ENCODE results near the gene MPZL2.

MPZL2 gene

GRCh38 chr11:118240999-118241763, 22.9 kb downstream of the MPZL2 start:
- DNase-seq, result no peak

- no peak for DNase-seq
Observed at GRCh38 chr11:118239509-118240205, 24.4 kb downstream of the MPZL2 start.

- DNase-seq, result no peak
Observed at GRCh38 chr11:118238929-118239328, 25.2 kb downstream of the MPZL2 start.

GRCh38 chr11:118238421-118238820, 25.7 kb downstream of the MPZL2 start:
- no peak for DNase-seq

GRCh38 chr11:118236170-118236569, 27.9 kb downstream of the MPZL2 start:
- DNase-seq, result no peak

GRCh38 chr11:118234833-118235232, 29.3 kb downstream of the MPZL2 start:
- DNase-seq, result no peak

- DNase-seq, result no peak
Observed at GRCh38 chr11:118233850-118234249, 30.2 kb downstream of the MPZL2 start.

- no peak for DNase-seq
Observed at GRCh38 chr11:118233377-118233776, 30.7 kb downstream of the MPZL2 start.

- DNase-seq, result no peak
Observed at GRCh38 chr11:118232659-118233058, 31.4 kb downstream of the MPZL2 start.

GRCh38 chr11:118231461-118231860, 32.6 kb downstream of the MPZL2 start:
- no peak for DNase-seq

- no peak for DNase-seq
Observed at GRCh38 chr11:118230088-118230487, 34.0 kb downstream of the MPZL2 start.

- no peak for DNase-seq
Observed at GRCh38 chr11:118229274-118229847, 34.7 kb downstream of the MPZL2 start.

- DNase-seq, result no peak
Observed at GRCh38 chr11:118227865-118228785, 36.0 kb downstream of the MPZL2 start.

GRCh38 chr11:118226781-118227180, 37.3 kb downstream of the MPZL2 start:
- no peak for DNase-seq

- DNase-seq, result no peak
Observed at GRCh38 chr11:118226296-118226695, 37.8 kb downstream of the MPZL2 start.

- no peak for DNase-seq
Observed at GRCh38 chr11:118224511-118225188, 39.4 kb downstream of the MPZL2 start, which contains the start of gene JAML. Gene JAML (minus strand): TSS chr11:118225011. CDS start chr11:118214866, 10,145 bp downstream.

- DNase-seq, result no peak
Observed at GRCh38 chr11:118223992-118224391, 40.1 kb downstream of the MPZL2 start.

GRCh38 chr11:118223570-118223969, 40.5 kb downstream of the MPZL2 start:
- DNase-seq, result no peak

GRCh38 chr11:118222437-118222836, 41.7 kb downstream of the MPZL2 start:
- no peak for DNase-seq

GRCh38 chr11:118221419-118221818, 42.7 kb downstream of the MPZL2 start:
- DNase-seq, result no peak

- no peak for DNase-seq
Observed at GRCh38 chr11:118219732-118220131, 44.4 kb downstream of the MPZL2 start.

- no peak for DNase-seq
Observed at GRCh38 chr11:118219244-118219643, 44.9 kb downstream of the MPZL2 start.
